Type B pancreatic cell (in vitro differentiated cells): ENCODE measurements around the gene BICD1. TPM values are rescaled to one million over a fixed set of nuclear protein-coding genes. Genes with fewer than 3 reads are reported as not detected.

ENCODE experiments used
- DNase-seq: peaks from one replicate; pipeline ENCODE4 v3.0.0; 2021; ENCODE audit warnings: mixed read lengths; ENCODE audit not compliant: unreplicated experiment; ENCODE audit errors: extremely low spot score
- H3K27ac Mint-ChIP-seq: 2 replicates; pipeline ENCODE4 v1.8.0; 2021; ENCODE audit warnings: mild to moderate bottlenecking, mixed read lengths
- H3K27me3 Mint-ChIP-seq: 2 replicates; pipeline ENCODE4 v1.8.0; 2021; ENCODE audit warnings: mixed read lengths
- H3K36me3 Mint-ChIP-seq: 2 replicates; pipeline ENCODE4 v1.8.0; 2021; ENCODE audit warnings: mixed read lengths
- H3K4me1 Mint-ChIP-seq: one replicate; pipeline ENCODE4 v1.8.0; 2021; ENCODE audit warnings: mixed read lengths; ENCODE audit not compliant: unreplicated experiment
- H3K4me3 Mint-ChIP-seq: 2 replicates; pipeline ENCODE4 v1.8.0; 2021; ENCODE audit warnings: mild to moderate bottlenecking, mixed read lengths
- H3K9me3 Mint-ChIP-seq: 2 replicates; pipeline ENCODE4 v1.8.0; 2021; ENCODE audit warnings: mixed read lengths
- total RNA-seq: library from RNA; stranded (reverse); gene quantifications from 2 replicates; pipeline ENCODE4 v1.2.1, GENCODE V29; 2021; ENCODE audit warnings: low replicate concordance
- TF ChIP-seq, protein P1 (sequence below): fragments of 200-600 bp; sonication (generic); conservative IDR thresholded peaks from 2 replicates; pipeline ENCODE4 v1.5.0; 2021; ENCODE audit warnings: antibody characterized with exemption, mild to moderate bottlenecking

Gene BICD1
- total RNA-seq, 1 donor from 2014 or later = 37.7 TPM

DNA sequence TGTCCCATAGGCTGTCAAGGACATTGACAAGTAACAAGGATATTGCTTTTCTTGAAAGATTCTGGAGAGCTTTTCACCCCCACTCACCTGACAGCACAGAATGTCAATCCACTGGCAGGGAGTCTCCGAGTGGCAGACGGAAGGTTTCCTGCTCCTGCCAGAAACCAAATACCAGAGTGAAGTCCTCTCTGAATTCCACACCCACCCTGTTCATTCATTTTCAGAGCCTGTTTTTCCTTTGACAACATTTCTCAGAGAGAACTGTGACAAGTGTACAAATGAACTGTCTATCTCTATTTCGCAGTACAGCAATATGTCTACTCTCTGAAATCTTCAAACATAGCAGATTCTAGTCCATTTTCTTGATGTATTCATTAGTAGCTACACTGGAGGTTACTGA lies 26.2 kb upstream of the BICD1 start:
- DNase-seq = no peak
- Mint-ChIP-seq H3K9me3 (no peaks in the 10 kb centered on the region), H3K27me3 (peaks cover 32% of the 10 kb centered on the region), H3K4me1 (no peaks in the 10 kb centered on the region), H3K36me3 (no peaks in the 10 kb centered on the region), H3K27ac (peak overlapping the region; percentile 52), H3K4me3 (peak overlapping the region; percentile 7)
- TF ChIP-seq, protein P1, sequence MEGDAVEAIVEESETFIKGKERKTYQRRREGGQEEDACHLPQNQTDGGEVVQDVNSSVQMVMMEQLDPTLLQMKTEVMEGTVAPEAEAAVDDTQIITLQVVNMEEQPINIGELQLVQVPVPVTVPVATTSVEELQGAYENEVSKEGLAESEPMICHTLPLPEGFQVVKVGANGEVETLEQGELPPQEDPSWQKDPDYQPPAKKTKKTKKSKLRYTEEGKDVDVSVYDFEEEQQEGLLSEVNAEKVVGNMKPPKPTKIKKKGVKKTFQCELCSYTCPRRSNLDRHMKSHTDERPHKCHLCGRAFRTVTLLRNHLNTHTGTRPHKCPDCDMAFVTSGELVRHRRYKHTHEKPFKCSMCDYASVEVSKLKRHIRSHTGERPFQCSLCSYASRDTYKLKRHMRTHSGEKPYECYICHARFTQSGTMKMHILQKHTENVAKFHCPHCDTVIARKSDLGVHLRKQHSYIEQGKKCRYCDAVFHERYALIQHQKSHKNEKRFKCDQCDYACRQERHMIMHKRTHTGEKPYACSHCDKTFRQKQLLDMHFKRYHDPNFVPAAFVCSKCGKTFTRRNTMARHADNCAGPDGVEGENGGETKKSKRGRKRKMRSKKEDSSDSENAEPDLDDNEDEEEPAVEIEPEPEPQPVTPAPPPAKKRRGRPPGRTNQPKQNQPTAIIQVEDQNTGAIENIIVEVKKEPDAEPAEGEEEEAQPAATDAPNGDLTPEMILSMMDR = no peak

DNA sequence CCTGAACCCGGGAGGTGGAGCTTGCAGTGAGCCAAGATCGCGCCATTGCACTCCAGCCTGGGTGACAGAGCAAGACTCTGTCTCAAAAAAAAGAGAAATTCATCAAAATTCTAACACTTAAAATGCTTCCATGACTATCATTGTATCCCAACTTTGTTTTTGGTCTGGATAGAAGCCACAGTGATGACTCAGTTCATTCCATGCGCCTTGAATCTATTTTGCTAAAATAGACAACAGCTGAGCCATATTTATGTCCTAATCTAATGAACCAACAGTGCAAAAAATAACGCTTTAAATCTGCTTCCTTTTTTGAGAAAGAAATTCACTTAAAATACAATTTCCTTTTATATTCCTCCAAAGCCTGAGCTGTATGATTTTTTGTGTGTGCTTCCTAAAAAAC lies 23.2 kb upstream of the BICD1 start:
- Mint-ChIP-seq H3K4me1 (no peaks in the 10 kb centered on the region), H3K36me3 (peaks cover 3% of the 10 kb centered on the region), H3K27ac (no peak overlapping the region), H3K4me3 (no peak overlapping the region), H3K9me3 (no peaks in the 10 kb centered on the region), H3K27me3 (peaks cover 16% of the 10 kb centered on the region)
- TF ChIP-seq, protein P1 = no peak
- no peak for DNase-seq

DNA sequence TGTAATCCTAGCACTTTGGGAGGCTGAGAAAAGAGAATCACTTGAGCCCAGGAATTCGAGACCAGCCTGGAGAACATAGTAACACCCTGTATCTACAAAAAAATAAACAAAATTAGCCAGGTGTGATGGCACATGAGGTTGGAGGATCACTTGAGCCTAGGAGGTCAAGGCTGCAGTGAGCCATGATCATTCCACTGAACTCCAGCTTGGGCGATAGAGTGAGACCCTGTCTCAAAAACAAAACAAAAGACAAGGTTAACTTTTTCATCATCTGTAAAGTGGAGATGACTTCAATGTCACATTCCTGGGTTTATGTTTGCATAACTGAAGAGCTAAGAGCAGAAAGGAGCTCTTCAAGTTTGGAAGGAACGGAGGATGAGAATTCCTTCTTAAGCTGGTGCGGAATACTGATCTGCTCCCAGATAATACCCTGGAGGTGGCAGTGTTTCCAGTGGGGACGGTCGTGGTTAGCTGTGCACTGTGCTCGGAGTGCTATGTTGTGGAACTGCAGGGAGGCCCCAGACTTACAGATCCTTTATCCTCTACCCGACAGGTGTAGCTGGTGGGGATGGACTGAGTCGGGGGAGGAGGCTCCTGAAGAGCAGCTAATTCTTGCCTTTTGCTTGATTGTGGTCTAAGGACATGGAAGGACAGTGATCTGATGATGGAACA lies 22.5 kb upstream of the BICD1 start:
- TF ChIP-seq, protein P1 = no peak
- Mint-ChIP-seq H3K36me3 (peaks cover 3% of the 10 kb centered on the region), H3K9me3 (no peaks in the 10 kb centered on the region), H3K4me1 (no peaks in the 10 kb centered on the region), H3K27me3 (peaks cover 16% of the 10 kb centered on the region), H3K27ac (no peak overlapping the region), H3K4me3 (no peak overlapping the region)
- no peak for DNase-seq

DNA sequence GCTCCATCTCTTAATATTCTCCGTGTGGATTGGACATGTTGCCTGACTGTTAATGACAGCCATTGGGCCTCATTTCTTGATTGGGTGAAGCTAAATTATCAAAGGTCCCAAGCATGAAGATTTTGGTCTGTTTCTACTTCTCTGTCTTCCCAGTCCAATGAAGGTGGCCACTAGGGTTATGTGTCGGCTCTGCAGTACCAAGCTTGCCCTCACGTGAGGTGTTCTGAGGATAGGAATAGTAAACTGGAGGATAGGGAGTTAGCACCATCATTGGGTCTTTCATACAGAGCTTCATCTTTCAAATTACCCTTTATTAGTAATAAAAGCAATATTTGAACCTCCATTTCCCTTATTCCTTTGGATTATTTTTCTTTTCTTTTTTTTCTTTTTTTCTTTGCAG lies 21.9 kb upstream of the BICD1 start:
- peaks cover 3% of the 10 kb centered on the region for H3K36me3 Mint-ChIP-seq
- no peak overlapping the region for H3K27ac Mint-ChIP-seq
- peaks cover 19% of the 10 kb centered on the region for H3K27me3 Mint-ChIP-seq
- no peaks in the 10 kb centered on the region for H3K4me1 Mint-ChIP-seq
- no peak for DNase-seq
- no peak overlapping the region for H3K4me3 Mint-ChIP-seq
- H3K9me3 Mint-ChIP-seq = no peaks in the 10 kb centered on the region
- TF ChIP-seq, protein P1 = no peak

DNA sequence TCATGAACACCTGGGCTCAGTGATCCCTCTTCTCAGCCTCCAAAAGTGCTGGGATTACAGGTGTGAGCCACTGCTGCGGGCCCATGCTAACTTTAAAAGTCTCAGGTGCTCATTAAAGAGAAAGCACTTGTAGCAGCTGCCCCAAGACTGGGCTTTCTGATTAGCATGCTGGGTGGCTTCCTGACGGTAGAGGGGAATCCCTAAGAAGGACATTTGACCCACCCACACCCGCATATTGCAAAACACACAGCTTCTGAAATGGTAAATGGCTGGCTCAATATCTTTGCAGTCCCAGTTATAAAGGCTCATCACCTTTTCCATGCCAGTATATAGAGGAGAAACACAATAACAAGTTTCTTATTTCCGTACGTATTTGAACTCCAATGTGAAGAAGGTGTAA lies 19.3 kb upstream of the BICD1 start:
- TF ChIP-seq, protein P1 = no peak
- H3K27ac Mint-ChIP-seq = no peak overlapping the region
- H3K27me3 Mint-ChIP-seq = peaks cover 15% of the 10 kb centered on the region
- H3K4me3 Mint-ChIP-seq = no peak overlapping the region
- H3K36me3 Mint-ChIP-seq = peaks cover 3% of the 10 kb centered on the region
- peaks cover 3% of the 10 kb centered on the region for H3K4me1 Mint-ChIP-seq
- DNase-seq = no peak
- H3K9me3 Mint-ChIP-seq = no peaks in the 10 kb centered on the region
